Measurements from ENCODE around the gene COL13A1. TPM values are rescaled to one million over a fixed set of nuclear protein-coding genes. Genes with fewer than 3 reads are reported as not detected.

The COL13A1 gene
- polyA plus RNA-seq, 12 donors = 5.8 to 19.9 (median 10.5) TPM; not detected in 1

DNA sequence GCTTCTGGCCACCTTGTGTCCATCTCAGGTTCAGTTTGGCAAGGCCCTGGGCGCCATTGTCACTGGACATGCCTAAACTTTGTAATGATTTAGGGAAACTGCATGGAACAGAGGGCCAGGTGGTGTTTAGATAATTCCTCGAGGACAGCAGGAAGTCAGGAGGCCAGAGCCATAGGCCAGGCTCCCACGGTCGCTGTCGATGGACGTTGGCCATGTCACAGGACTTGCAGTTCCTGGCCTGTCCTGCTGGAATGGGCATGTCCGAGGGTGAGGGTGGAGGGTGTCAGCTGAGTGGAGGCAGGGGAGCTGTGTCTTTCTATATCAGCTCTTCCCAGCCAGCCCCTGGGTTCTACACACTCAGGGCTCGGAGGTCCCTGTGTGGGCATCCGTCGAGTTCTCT, 143.1 kb downstream of the COL13A1 start:
- DNase-seq = no peak

DNA sequence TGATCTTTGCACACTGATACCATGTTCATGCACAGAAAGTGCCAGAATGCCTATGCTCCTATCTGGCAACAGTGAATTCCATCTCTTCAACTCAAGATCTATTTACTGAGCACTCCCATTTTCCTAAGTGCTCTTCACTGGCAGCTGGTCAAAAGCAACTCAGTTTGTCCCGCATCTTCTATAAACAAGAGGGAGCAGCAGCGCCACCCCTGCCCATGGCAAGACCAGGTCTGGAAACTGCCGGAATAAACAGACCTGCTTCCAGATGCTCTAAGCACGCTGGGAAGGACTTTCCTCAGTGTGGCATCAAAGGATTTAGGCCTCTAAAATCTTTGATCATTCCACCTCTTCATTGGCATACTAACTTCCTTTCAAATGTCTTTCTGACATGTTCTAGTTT, 146.6 kb downstream of the COL13A1 start:
- DNase-seq = no peak

DNA sequence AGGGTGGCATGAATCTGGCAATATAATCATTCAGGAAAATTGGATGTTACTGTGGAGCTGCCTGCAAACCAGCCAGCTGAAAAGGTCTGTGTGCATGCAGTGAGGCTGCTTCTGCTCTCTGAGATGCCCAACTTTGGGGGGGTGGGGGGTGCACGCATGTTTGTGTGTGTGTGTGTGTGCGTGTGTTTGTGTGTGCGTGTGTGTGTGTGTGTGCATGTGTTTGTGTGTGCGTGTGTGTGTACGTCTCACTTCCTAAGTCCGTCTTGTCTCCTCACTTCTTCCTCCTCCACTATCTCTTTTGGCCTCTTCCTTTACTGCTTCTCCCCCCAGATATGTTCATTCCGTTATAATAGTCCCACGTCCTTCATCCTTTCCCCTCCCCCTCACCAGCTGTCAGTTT, 148.1 kb downstream of the COL13A1 start:
- DNase-seq = no peak

DNA sequence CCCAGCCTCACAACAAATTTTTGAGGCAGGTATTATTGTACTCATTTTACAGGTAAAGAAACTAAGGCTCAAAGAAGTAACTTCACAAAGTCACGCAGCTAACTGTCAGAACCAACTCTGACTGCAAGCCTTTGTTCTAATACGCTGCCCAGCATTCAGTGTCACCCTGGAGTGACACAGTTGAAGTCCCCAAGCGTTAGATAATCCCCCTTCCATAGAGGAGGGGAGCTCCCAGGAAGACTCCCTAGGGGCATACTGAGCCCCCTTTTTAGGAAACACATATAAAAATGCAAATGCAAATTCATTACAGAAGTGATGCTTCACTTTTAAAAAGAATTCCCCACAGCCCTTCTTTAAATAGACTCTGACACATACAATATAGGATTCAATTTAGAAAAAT, 150.0 kb downstream of the COL13A1 start:
- DNase-seq = no peak

DNA sequence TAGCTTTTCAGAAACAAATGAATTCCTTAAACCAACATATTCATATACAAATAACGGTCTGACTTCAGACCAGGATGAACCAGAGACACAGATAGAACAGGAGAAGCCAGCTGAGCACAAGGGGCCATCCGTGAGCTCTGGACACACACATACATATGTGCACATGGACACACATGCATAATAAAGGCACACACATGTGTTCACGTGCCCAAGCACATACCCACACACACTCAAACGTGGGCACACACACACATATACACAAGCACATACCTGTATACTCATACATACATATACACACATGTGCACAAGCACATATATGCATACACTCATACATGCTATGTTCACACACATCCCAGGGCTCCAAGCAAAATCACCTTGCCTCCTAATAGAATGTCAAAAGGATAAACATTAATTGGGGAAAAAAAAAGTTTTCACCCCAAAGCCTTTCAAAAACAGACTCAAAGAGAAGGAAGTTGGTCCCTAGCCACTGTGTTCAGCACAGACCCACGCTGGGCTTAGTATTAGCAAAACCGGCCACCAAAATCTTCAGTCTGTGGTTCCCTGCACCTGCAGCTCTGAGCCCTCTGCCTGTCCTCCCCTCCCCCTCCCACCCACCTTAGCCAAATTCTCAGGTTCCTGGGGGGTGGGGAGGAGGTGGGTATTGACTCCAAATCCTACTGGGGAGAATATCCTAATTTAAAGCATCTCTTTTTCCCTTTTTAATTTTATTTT, 150.5 kb downstream of the COL13A1 start:
- no peak for DNase-seq

DNA sequence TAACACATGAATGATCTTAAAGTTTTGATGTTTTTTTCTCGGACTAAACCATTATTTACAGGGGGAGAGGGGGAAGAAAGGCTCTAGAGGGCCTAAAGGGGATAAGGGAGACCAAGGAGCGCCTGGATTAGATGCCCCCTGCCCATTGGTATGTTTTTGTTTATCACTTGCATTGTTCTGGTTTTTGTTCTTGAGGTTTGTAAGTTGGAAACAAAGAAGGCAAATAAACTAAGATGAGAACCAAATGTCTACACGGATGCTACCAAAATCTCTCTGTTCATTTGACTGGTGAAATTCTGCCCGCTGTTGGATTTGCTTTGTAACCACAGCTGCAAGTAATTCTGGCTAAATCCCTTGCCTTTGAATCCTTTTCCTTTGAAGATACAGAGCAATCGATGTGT, 151.1 kb downstream of the COL13A1 start:
- DNase-seq = no peak

DNA sequence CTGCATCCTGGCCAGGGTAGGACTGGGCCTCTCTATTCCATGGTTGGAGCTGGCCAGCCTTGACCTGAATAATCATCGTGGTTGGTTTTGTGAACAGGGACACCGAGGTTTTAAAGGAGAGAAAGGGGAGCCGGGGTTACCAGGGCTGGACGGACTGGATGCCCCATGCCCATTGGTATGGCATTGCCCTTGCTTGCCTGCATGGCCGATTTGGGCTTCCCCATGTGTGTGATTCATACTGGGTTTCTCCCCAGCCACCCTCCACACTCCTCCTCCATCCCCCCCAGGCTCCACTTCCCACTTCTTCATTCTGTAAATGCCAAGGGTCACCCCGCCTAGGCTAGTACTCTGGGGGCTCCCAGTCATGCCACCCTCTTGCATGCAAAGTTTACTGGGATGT, 152.1 kb downstream of the COL13A1 start:
- DNase-seq = no peak

DNA sequence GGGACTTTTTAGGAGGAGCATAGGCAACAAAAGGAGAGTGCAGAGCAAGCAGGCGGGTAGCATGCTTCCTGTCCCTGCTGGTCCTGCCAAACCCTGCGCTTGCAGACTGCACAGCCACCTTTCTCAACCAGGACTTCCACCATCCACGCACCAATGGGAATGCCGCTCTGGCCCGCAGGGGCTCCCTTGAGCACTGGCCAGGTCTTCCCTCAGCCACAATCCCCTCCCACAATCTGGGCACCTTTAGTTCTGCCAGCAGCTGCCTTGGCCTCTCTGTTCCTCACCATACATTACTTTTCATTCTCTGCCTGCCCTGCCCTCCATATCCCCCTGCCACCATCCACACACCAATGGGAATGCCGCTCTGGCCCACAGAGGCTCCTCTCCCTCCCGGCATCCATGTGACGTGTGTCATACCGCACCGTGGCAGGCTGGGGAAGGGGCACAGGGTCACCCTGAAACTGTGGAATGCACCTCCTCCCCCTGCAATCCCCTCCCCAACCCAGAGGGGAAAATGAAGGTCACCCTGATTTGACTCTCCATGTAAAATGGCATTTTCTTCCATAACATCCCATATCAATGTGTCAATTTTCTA, 153.6 kb downstream of the COL13A1 start:
- DNase-seq = no peak

DNA sequence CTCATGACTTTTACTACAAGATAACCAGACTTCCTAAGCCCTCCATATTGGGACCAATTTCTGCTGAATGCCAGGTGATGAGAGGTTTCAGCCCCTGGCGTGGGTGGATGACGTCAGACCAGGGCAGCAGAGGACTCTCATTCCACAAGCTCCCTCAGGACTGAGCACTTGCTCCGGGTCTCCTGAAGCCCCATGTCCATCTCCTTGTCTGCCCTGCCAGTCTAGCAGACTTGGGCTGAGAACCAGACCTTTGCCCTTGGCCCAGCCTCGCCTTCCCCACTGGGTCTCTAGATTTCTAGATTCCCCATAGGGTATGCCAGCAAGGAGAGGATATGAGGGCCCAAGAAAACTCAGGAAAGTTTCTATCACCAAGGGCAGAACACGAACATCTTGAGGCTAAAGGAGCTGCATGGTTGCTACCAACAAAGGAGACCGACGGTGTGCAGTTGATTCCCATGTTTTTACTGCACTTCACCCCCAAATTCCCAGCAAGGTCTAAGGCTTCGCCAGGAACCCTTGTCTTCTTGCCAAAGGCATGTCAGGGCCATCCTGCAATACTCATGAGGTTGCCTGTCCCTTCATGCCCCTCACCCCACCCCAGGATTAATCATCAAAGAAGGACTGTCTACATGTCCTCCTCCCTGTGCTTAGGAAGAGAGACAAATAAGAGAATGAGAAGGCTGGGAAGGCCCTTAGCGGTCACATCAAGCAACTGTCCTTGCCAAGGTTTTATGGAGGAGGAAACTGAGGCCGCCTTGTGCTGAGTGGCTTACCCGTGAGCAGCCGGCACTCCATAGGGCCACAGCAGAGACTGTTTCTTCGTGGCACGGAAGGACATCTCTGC, 154.4 kb downstream of the COL13A1 start:
- no peak for DNase-seq

DNA sequence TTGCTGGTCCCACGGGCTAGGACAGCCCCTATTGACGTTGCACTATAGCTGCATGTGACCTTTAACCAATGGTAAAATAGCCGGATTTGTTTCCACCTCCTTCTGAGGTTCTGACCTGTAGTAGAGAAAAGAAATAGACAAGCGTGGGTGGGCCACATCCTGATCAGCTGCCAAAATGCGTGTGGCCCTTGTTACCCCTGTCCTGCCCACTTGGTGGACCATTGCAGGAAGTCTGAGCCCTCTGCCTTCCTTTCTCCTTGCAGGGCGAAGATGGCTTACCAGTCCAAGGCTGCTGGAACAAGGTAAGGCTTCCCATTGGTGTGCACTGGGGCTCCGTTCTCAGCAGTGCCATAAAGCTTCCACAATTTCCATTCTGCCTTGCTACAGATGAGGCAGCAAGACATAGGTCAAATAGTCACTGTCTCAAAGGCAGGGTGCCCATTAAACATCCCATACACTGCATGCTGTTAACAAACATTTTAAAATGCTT, 155.1 kb downstream of the COL13A1 start:
- DNase-seq = no peak

DNA sequence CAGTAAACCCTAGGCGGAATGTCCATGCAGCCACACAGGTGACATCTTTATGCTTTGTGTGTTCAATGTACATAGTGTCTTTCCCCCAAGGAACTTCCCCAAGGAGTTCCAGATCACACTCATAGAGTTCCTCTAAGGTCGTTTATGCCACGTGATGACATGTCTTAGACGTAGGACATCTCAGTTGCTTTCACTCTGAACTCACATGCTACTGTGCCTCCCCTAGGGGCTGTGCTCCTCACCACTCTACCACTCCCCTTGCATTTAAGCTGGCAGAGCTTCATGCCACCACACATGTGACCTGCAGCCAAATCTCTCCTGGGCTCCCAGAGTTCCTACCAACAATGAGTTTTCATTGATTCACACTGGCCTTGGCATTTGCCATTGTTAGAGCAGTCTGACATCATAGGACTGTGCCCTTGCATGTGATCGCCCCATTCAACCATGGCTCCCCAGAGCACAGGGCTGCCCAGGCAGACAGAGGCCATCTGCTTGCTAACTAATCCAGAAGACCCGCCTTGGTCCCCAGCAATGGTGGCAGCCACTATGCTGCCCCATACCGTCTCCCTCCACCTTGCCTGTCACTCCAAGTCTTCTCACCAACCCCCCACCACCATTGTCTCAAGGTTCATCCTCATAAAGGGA, 155.7 kb downstream of the COL13A1 start:
- no peak for DNase-seq

DNA sequence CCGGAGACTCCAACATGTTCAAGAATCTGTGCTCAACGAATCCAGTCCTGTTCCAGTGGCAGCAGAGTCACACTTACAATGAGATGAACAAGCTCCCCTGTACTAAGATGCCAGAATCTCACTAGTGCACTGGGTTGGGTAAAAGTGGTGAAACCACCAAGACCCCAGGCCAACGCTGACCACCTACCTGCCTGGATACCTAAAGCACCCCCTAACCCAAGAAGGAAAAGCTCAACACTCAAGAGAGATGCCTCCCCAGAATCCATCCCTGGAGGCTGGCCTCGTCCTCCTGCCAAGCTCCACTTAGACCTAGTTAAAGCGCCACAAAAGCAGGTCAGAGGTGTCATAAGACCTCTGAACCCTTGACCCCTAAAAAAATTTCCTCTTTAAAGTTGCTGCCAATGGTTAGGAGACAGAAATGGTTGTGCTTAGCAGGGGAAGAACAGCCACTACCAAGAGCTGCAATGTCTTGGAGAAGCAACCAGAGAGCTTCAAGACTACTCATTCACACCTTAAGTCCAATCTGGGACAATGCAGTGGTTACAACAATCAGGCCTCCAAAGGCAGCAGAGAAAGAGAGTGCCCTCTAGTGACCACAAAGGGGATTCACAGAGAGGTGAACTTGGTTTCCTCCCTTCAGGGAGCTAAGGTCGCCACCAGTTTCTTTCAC, 156.3 kb downstream of the COL13A1 start:
- DNase-seq = no peak

DNA sequence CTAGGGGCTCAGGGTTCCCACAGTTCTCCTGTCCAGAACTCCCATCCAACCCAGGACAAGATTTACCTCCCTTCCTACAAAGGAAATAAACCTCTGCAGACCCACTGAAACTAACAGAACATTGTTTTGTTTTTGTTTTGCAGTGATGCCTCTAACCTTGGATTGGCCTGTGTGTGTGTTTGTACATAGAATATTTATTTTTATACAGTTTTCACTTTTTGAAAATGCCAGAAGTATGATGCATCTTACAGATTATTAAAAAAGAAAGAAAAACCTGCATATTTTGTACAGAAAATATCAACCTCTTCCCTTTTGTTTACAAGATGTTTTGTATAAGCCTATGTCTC, 156.8 kb downstream of the COL13A1 start:
- DNase-seq = no peak

DNA sequence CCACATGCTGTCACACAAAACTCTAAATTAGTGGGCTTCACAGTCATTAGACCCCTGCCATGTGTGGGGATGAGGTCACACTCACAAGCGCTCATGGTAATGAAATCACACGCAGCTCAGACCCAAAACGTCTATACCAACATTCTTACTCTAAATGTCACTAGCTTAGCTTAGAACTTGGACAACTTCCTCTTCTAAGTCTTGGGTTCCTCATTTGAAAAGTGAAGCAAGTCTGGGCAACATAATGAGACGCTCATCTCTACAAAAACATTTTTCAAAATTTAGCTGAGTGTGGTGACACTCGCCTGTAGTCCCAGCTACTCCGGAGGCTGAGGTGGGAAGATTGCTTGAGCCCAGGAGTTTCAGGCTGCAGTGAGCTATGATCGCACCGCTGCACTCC, 158.2 kb downstream of the COL13A1 start:
- no peak for DNase-seq

DNA sequence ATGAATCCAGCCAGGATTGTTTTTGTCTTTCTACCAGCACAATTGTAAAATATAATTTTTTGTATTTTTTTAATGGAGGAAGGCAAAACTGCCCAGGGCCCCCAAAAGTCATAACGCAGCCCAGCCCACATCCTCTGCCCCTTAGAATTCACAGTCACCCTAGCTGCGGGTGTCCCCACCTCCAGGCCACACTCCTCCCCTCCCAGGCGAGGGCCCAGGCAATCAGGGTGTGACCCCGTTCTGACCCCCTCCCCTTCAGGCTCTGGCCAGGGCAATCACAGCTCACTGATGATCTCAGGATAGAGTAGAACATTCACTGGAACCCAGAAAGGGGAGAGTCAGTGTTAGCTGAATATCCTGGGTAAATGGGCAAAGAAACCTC, 158.9 kb downstream of the COL13A1 start:
- no peak for DNase-seq

DNA sequence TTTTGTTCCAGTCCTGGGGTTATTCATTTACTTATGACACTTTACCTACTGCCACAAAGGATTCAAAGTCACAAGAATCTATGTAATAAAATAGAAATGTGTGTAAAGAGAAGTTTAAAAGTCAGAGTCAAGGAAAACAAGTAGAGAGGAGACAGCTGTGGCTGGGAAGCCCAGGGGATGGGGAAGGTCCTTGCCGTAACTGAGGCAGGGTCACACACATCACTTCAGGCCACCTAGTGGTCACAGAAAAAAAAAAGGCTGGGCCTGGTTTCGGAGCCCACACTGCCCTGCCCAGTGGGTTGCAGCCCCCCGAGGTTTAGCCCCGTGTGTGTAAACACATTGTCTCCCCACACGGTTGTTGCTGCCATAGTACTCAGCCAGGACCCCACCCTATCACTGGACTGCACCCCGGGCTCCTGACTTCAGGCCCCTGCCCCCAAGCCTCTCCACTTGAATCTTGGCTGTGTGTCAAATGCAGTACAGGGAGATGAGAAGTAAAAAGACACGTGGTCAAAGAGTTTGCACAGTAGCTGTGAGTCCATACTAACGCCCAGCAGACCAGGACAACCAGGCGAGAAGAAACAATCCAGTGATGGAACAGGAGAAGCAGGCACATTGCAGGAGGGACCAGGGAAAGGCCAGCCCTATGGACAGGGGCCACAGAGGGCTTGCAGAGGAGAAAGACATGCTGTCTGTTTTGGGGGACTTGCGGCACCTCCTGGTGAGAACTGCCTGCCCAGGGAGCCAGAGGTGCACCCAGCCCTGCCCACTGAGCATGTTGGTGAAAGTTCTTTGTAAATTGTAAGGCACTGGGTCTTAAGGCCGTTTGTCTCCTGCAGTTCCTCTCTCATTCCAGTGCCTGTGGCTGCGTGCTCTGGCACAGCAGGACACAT, 159.5 kb downstream of the COL13A1 start:
- no peak for DNase-seq

DNA sequence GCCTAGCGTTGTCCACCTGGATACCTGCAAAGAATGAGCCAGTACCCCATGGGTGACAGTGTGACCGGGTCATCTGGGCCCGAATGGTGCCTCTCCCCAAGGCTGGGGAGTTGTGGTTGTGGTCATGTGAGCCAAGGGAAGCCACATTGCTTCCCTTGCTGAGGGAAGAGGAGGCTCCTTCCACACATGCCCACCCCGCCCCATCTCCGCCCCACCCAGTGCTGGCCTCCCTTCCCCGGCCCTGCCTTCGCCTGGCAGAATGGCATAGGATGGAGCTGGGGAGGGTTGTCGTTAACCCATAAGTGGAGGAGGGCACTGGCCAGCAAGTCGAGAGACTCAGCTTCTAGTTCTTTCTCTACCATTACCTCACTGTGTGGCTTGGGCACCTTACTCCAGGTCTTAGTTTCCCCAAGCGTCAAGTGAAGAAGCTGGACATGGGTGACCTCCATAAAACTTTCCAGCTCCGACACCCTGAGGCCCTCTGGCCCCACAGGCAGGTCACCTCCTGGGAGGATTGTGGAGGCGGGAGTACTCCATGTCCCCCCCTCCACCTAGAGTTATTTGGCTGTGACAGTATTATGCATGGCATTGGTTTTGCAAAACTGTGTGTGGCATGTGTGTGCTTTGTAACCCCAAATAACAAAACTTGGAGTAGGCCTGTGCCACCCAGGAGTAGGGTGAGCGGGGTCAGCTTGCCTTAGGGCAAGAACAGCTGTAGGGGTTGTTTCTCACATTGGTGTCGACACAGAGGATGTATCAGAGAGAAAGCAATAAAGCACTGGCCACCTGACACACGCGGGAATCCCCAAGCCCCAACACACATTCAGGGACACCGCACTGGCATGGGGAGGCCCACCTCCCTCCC, 160.4 kb downstream of the COL13A1 start:
- DNase-seq = no peak

DNA sequence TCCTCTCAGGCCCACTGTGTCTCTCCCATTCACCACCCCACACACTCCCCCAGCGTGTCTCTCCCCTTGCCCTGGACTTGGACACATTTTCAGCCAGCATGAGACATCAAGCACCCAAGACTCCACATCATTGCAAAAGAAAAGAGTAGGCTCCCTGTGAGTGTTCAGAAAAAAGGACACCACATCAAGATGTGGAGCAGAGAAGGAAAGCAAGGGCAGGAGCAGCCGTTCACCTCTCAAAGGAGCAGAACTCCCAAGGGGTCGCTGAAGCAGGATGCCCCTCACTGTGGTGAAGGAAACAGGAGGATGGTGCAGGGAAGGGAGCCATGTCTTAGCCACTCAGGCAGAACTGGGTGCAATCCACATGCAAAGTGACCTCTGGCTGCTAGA, 161.0 kb downstream of the COL13A1 start:
- no peak for DNase-seq

DNA sequence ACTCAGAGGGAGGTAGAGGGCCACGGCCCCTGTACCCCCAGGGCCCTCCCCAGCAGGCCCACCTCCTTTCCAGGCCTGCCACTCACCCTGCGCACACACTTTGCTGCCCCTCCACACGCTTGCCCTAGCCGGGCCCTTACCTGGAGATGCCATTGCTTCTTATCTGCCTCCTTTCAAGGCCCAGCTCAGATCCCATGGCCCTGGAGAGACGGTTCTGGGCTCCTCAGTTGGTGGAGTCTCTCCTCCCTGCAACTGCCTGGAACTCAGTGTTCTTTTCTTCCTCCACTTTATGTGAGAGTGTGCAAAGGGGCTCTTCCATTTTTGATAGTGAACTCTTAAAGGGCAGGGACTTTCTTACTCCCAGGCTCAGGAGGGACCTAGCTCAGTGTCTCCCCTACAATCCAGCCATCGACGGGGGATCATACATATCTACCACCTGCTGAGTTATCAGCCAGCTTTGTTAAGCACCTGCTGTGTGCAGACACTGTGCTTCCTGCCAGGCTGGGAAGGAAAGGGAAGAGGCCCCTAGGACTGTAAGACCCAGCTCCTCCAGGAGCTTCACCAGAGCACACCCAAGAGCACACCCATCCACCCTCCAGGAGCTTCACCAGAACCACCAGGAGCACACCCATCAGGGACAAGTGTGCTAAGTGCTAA, 161.6 kb downstream of the COL13A1 start:
- DNase-seq = no peak

All from muscle of arm (tissue), 12 donors.